HG03460 (cell line): ENCODE measurements around the gene CNPY2.

Experiments
- ATAC-seq: cut with Tn5 transposase; IDR thresholded peaks from one replicate; pipeline ENCODE4 v1.9.1; 2021; ENCODE audit not compliant: unreplicated experiment

CNPY2 gene

GRCh38 chr12:56260921-56261320 lies 54.9 kb downstream of the CNPY2 start:
- ATAC-seq, result no peak

DNA sequence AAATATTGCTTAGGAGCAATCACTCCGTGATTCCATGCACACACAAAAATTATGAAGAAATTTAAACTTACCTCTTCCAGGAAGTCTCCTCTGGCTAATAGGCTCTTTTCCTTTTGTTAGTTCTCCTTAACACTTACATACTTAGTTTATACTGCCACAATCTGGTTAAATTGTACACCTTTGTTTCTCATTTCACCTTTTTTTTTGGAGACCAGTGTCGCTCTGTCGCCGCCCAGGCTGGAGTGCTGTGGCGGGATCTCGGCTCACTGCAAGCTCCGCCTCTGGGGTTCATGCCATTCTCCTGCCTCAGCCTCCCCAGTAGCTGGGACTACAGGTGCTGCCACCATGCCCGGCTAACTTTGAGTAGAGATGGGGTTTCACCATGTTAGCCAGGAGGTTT lies 55.4 kb downstream of the CNPY2 start:
- no peak for ATAC-seq
